Stimulated activated CD8-positive, alpha-beta memory T cell treated with anti-CD3 and anti-CD28 coated beads, Interleukin-4, amount 100 ng/mL, for 24 hours (primary cell): Measurements from ENCODE around the gene SHANK2.

Experiments
- DNase-seq: peaks from one replicate; pipeline ENCODE4 v3.0.0-alpha.2; 2020; ENCODE audit warnings: low read depth

The SHANK2 gene

DNA sequence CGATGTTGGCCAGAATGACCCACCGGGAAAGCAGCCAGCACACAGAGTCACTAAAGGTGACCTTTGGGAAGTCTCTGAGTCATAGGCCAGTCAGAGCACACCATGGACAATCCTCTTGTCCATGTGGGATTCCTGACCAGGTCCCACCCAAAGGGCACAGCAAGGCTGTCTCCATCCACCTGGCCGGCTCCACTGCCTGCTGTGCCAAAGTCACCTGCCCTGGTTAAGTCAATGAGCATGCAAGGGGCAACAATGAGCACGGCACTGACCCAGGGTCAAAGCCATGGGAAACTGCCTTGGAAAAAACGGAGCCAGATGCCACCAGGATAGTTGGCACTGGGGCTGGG is 49.8 kb downstream of the SHANK2 start:
- no peak for DNase-seq
